Anterior cingulate cortex (tissue), 58 donors: ENCODE measurements around the gene TPP2.

ENCODE experiments used
- DNase-seq, 58 donors: peaks; one replicate each; lab custom pipeline; 2025; lab: John Stamatoyannopoulos, UW

Gene TPP2

DNA sequence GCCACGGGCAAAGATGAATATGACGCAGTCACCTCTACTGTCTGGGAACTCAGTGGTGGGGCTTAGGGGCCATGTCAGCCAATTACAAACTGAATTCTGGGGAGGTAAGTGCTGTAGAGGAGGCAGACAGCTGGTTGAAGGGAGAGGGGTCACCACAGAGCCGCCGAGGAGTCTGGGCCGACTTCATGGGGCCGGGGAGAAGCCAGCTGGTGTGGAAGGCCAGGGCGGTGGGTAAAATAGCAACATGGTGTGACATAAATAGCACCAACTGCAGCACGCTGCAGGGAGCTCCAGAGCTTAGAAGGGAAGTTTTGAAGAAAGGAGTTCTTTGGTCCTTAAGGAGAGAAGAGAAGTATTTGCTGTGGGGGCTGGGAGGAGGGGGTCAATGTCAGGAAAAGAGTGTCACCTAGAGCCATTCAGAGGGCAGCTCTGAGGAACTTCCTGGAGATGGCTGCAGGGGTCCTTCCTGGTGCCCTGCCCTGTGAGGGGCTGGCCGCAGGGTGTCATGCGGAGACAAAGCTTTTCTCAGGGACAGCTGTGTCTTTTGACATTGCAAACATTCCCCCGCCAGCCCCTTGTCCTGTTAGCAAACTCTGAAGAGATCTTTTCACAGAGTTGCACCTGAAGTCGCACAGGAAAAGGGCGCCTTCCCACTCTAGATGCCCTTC is 91.7 kb downstream of the TPP2 start:
- DNase-seq: no peak

DNA sequence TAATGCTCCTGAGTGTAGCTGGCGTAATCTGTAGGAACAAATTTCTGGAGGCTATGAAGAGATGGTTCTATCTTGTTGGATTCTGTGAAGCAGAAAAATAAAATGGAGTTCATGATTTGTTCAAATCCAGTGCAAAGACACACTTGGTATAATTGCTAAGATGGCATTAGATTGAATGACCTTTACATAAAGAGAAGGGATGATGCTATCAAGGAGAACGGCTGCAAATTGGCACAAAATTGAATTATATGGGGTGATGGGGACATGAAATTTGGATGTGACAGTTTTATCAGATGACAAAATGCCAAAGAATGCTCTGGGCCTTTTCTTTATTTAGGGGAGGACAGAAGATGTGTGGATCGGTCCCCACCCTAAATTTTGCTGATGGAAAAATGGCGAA is 94.1 kb downstream of the TPP2 start:
- no peak for DNase-seq

DNA sequence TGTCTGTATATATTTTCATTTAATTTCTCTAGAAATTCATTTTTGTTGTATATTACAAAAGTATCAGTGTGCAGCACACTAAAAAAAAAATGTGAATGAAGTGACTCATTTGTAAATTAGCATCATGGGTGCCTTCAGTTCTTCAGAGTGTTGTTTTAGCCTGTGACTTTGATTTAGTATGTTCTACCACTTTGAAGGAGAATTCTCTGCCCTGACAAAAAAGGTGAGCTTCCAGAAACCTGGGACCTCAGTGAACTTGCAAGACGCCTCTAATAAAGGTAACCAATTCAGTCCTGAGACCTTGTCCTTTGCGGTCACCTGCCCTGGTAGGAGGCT is 95.7 kb downstream of the TPP2 start:
- no peak for DNase-seq

DNA sequence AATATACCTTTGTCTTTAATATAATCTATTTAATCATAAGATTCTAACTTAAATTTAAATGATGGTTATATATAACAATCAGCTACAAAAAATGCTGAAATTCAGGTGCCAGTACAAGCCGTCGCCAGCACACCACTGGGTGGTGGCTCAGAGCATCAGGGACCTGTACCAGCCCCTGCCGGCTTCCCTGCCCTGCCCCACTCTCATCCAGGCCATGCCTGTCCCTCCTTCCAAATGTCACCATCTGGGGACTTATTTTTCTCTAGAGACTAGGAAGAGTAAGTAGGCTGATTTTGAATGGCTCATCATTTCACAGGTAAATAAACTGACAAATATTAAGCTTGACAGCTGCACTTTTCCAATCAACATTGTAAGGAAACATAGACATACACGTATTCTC is 96.5 kb downstream of the TPP2 start:
- no peak for DNase-seq

DNA sequence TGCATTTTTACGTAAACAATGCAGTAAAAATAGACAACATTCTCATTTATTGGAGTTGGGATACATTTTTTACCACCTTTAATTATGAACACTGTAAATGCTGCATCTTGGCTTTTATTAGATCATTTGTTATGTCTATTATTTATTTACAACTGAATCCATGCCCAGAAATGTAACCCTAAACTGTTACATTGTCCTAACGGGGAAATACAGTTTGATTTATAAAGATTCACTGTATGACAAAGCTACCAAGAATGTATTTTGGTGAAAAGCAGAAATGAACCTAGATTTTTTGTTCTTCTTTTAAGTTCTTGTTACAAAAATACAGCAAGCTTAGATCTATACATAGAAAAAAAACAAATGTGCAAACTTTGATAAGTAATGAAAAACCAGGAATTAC is 97.0 kb downstream of the TPP2 start:
- no peak for DNase-seq

DNA sequence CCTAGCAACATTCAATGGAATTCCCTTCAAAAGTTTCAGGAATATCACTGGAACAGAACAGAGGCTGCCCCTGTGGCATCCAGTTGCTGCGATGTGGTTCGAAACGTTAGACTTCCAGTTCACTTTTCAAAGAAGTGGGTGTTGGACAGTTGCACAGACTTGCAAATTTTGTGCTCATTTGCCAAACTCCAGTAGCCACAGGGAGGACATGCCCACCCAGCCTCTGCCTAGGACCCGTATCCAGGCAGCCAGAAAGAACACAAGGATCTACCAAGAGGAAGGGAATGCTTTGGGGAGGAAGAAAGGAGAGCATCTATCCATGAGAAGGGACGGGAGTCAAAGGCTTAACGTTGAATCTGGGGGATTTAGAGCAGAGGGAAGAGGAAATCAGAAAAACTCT is 98.2 kb downstream of the TPP2 start, which contains the start of gene METTL21C:
Gene METTL21C, minus strand, starts transcription at position 108 of the 400 bp plus-strand sequence. CDS start 546 bp downstream, outside the sequence.
- DNase-seq: no peak

DNA sequence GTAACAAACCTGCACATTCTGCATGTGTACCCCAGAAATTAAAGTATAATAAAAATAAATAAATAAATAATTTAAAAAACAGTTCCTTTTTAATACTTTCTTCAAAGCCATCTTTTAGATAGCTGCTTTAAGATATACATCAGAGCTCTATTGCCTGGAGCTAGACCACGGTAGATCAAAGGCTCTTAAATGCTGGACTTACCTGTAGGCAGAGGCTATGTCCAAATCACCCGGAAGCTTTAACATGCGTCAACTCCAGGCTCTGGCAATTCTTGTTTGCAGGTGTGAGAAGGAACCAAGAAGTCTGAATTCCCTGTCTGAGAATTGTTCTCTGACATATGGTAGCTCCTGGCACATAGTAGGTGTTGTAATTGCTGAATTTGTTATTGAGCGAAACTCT is 99.7 kb downstream of the TPP2 start:
- DNase-seq: no peak

DNA sequence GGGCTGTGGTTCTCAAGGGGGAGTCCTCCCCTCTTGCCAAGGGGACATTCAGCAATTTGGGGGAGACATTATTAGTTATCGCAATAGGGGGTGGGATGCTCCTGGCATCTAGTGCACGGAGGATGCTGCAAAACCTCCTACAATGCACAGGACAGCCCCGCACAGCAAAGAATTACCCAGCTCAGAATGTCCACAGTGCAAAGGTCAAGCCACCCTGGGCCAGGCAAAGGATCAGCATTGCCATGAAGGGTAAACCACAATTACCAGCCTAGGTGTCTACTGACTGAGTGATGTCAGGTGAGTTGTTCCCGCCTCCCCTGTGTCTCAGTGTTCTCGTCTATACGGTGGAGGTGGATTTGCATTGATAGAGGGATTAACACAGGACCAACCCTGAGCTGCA is 100.5 kb downstream of the TPP2 start:
- DNase-seq: no peak

DNA sequence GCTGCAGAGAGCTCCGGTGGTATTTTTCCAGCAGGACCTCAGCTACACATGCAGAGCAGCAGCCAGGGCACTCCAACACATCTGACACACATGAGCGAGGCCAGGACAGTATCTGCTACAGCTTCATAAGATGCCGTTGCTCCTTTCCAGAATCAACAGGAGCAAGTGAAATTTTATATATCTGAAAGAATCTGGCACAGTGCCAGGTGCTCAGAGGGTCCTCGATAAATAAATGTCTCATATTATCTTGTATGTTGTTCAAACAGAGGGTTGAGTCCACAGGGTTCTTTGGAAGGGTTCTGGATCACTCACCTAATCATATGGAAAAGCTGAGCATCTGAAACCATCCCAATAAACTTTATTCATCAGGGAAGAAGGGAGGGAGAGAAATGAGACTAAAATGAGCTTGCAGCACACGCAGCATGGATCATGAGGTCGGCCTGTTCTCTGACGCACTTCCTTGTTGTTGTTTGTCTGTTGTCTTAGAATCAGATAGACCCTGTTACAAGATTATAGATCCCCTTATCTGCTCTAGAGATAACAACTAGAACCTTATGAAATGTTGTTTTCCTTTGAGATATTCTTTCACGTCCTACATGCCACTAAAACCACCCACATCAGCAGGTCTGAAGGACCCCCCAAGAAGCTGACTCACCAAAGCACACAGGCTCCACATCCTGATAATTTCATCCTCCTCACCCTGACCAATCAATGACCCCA is 101.3 kb downstream of the TPP2 start:
- DNase-seq: no peak

DNA sequence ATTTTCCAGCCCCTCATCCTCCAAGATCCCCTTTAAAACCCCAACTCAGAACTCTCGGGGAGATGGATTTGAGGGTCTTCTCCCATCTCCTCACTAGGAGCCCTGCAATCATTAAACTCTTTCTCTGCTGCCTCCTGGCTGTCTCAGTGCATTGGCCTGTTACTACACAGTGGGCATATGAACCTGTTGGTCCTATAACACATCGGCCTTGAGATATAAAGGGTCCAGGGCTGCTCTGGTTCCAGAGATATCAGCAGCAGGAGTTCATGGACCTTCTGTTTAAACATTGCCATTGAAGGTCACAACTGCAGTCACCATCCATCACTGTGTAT is 101.8 kb downstream of the TPP2 start:
- no peak for DNase-seq

DNA sequence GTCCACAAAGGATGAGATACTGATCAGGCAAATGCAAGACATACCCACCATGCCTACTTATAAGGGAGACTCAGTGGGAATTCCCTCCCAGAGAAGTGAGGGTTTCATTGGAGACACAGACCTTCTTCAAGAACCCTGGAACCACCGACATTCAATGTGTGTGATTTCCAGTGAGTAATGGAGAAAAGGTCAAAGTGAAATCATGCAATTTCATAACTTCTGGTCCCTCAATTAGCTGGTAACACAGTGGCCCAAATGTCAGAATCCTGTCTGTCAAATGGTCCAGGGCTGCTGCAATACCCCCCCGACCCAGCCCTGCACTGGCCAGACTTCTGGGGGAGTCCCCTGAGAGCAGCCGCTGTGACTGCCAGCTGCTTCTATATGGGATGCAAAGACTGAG is 102.7 kb downstream of the TPP2 start:
- DNase-seq: no peak

DNA sequence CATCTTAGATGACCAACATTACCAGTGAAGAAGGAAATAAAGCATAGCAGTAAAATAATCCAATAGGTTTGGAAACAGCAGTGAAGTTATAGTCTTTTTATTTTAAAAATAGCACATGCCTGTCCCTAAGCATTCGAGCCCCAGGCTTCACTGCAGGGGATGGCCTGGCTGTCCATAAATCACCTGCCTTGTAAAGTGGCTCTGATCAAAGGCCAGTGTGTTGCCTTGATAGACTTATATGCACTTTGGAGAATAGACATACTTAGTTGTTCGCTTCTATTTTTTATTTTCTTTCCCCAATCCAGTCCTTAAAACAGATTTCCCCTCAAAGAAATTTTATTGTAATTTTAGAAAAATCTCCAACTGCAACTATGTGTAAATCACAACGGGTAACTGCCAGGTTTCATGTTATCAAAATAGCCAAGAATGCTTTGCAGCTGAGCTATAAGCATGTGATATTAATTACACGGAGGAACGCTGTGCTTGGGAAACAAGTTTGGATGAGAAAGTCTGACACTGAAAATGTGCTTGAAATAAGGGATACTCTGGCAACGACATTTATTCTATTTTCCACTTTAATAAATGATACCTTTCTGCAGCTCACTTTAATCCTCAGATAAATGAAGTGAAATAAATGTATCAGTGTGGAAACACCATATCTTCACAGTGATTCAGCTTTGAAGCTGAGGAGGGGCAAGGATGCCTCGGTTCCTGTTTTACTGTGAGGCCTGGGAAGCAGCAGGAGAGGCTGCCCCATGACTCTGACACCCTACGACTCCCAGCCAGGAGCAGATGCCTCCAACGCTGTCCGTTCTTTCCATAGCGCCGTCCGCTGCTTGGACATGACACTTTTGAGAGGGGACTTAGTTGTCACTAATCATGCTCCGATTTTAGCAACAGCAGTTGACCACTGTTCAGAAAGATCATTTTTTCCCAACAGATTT is 103.6 kb downstream of the TPP2 start:
- no peak for DNase-seq

DNA sequence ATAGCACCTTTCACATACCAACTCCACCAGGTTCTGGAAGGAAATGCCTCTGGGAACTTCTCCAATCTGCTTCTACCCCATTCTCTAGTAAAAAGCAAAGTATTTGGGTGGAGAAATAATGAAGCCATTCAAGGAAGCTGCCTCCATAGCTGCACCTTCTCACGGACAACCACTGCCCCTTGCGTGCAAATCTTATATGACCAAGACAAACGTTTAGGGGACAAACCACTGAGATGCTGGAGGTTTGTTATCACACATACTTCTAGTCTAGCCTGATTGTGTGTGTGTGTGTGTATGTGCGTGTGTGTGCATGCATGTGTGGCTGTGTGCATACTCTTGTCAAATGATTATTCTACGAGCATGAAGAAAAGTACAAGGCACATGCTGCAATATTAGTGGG is 104.5 kb downstream of the TPP2 start:
- DNase-seq: no peak

DNA sequence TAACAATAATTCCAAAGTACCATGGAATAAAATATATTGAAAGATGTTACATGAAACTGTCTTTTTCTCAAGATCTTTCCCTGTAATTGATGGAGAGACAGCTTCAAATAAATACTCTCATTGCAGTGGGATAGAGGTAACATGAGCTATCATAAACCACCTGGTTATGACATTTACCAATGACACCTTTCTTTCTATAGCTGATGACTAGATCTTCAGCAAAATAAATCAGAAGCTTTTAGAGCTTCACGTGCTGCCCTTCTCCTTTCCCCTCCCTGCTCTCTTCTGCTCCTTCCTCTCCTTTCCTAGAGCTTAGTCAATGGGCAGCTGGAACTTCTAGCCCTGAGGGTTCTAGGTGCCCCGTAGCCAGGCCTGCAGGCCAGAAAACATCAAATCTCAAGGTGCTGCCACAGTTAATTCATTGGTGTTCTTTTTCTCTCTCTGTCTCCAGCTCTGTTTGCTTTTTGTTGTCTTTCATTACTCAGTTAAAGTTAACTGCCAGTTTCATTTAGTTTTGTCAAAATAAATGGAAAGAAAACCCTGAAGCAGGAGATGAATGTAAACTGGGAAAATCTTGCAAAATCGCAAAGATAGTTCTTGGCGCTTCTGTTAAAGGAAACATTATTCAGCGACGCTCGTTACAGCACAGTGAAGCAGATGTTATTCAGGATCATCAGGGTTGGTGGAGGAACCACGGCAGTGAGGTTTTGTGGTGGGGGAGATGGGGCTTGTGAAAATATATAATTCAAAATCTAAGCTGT is 106.4 kb downstream of the TPP2 start:
- DNase-seq: no peak

DNA sequence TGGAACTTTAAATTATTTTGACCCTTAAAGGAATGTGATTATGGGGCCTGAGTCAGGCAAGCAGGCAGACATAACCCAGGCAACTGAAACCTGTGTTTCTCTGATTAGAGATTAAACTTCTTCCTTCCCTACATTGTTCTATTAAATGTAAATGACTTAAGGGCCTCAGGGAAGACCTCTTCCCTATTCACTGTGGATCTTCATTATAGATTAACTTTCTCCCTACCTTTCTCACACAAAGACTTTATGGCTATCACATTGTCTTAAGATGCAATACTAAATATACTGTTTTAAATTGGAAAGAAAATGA is 106.9 kb downstream of the TPP2 start:
- DNase-seq: no peak

DNA sequence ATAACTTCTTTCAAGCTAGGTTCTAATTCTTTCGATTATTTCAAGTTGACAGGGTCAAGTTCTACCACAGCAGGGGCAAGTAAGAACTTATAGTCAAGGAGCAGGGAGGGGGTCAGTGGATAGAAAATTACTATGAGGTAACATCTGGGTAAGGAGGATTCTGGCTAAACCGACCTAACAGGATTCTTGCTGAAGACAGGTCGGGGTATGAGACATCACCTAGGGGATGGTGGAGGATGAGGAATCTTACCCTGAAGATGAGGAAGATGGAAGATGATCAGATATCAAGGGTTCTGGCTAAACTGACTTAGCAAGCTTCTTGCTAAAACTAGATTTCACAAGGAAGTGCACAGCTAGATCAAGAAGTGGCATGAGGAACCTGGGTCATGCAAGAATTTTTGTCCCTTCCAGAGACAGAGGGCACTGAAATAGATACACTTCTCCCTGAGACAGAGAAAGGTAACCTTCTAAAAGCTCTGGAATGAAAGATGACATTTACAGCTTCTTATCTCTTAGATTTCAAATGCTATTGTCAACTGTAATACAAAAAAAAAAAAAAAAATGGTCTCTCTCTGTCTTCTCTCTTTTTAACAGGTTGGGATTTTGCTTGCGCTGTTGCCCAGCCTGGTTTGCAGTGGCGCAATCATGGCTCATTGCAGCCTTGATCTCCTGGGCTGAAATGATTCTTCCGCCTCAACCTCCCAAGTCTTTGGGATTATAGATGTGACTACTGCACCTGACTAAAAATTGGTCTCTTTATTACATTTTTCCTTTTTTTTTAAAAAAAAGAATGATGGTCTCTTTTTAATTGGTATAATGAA is 107.7 kb downstream of the TPP2 start:
- DNase-seq: no peak

DNA sequence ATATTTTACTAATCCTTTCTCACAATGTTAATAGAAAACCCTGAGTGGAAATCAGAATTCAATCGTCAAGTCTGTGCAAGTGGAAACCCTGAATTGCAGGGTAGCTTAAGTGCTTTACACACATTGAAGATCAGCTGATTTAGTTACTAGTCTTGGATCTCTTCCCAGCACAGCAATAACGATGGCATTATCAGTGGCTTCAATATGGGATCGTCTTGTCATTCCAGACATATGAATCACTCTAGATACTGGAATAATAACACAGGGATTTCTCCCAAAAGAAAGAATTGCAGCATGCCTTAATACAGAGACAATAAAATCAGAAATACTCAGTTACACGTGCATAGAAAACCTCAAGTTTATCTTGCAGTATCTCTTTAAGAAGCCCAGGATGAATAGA is 110.7 kb downstream of the TPP2 start:
- DNase-seq: no peak

DNA sequence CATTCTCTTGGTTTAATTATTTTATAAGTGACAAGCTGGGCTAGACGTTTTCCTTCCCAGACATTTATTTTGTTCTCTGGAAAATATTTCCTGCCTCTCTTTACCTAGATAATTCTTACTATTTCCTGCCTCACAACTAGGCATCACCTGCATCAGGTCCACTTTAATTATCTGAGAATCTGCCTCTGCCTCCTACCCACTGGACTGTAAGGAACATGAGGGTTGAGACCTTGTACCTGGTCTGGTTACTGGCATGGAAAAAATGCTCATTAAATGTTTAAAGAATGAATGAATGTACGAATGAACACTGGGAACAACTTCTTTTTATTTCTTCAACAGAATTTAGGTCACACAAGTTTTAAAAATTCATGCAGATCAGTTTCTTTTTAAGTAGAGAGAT is 111.4 kb downstream of the TPP2 start:
- no peak for DNase-seq

DNA sequence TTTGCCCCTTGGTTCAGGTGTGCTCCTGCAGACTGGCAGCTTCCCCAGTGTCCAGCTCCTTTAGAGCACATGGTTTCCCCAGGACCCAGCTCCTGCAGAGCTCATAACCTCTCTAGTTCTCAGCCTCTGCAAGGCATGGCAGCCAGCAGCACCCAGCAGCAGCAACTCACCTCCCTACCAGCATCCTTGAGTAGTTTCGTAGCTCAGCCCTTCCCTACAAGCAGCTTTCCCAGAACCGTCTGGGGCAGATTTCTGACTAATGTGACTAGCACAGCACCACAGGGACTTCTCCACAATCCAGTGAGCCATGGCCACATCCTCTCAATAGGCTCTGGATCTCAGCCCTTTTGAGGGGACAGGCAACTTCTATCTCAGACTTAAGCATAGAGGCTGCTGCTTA is 112.2 kb downstream of the TPP2 start:
- DNase-seq: no peak

DNA sequence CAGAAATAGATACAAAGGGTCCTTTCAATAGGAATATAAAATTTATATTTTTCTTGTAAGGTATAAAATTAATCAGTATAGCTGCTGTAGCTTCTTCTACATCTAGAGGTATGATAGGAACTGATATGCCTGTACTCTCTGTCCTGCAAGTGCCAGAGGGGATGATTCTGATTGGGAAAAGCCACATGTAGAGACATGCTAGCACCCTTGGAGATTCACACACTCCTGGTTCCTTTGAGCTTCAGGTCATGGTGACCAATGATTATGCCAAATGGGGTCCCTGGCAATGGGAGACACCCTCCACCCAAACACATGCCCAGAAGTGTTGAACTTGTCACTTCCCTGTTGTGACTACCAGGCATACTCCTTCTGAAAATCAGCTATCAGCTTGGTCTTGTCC is 112.8 kb downstream of the TPP2 start:
- DNase-seq: no peak
